Right renal pelvis (tissue), 4 donors: ENCODE results near the gene MGST2. TPM values are rescaled to one million over a fixed set of nuclear protein-coding genes. Genes with fewer than 3 reads are reported as not detected.

Source experiments
- DNase-seq, 4 donors: peaks; one replicate each; pipeline ENCODE4 v3.0.0-alpha.2; 2013; ENCODE audit warnings: low read depth in 4 of 4, low spot score in 3 of 4, missing footprints in 1 of 4
- polyA plus RNA-seq, 4 donors: library from polyadenylated mRNA; unstranded; fragments of 120-200 nt; gene quantifications; one replicate each; pipeline ENCODE4 v1.2.1, GENCODE V29; 2013; ENCODE audit not compliant: insufficient read length in 4 of 4

MGST2 gene
- polyA plus RNA-seq, 4 donors = 56.1 to 65.1 (median 62.9) TPM

GRCh38 chr4:139735381-139736273 is 70.0 kb downstream of the MGST2 start:
- peak in 1 of 4 donors; percentile 54 for DNase-seq

GRCh38 chr4:139736274-139736660 is 70.6 kb downstream of the MGST2 start:
- no peak for DNase-seq

- no peak for DNase-seq
Observed at GRCh38 chr4:139736661-139737060, 71.0 kb downstream of the MGST2 start.

GRCh38 chr4:139738846-139739613 is 73.4 kb downstream of the MGST2 start:
- DNase-seq = no peak

- no peak for DNase-seq
Observed at GRCh38 chr4:139740121-139740520, 74.5 kb downstream of the MGST2 start.

GRCh38 chr4:139740531-139741041 is 75.0 kb downstream of the MGST2 start:
- no peak for DNase-seq

GRCh38 chr4:139743027-139743426 is 77.4 kb downstream of the MGST2 start:
- DNase-seq = no peak

- no peak for DNase-seq
Observed at GRCh38 chr4:139744232-139744631, 78.6 kb downstream of the MGST2 start.

GRCh38 chr4:139745111-139745639 is 79.6 kb downstream of the MGST2 start:
- DNase-seq = no peak

GRCh38 chr4:139746431-139747171 is 81.0 kb downstream of the MGST2 start:
- no peak for DNase-seq

- no peak for DNase-seq
Observed at GRCh38 chr4:139749338-139749737, 83.7 kb downstream of the MGST2 start.

- DNase-seq = no peak
Observed at GRCh38 chr4:139749835-139750498, 84.3 kb downstream of the MGST2 start.

GRCh38 chr4:139753686-139754085 is 88.1 kb downstream of the MGST2 start:
- DNase-seq = no peak

Other genes starting within 250 kb of the MGST2 start
- gene RAB33B, start 211.7 kb upstream of the MGST2 start, polyA plus RNA-seq = 10 to 100 TPM; 12.1 to 14.0 (median 13.7) TPM
- gene SETD7, start 109.6 kb upstream of the MGST2 start, polyA plus RNA-seq = 10 to 100 TPM; 12.6 to 15.3 (median 13.9) TPM